HCT116 (cell line): ENCODE measurements around the gene SPIN1.

Experiments used
- ELF1 ChIP-seq: IDR thresholded peaks from 2 replicates; pipeline ENCODE4 v1.6.1; 2012; ENCODE audit warnings: low read depth, borderline replicate concordance
- EZH2phosphoT487 ChIP-seq: fragments of 200-600 bp; IDR thresholded peaks from 2 replicates; pipeline ENCODE4 v1.6.1; 2018; ENCODE audit warnings: antibody characterized with exemption, borderline replicate concordance
- POLR2A ChIP-seq: IDR thresholded peaks from 2 replicates; pipeline ENCODE4 v1.7.0; 2011; ENCODE audit warnings: borderline replicate concordance; ENCODE audit not compliant: insufficient read depth, insufficient read length; ENCODE audit errors: extremely low read depth
- POLR2AphosphoS5 ChIP-seq: IDR thresholded peaks from 2 replicates; pipeline ENCODE4 v1.6.1; 2011; ENCODE audit warnings: mild to moderate bottlenecking, low read depth, low read length, moderate library complexity
- SP1 ChIP-seq: IDR thresholded peaks from 2 replicates; pipeline ENCODE4 v1.6.1; 2012; ENCODE audit warnings: low read depth
- ZFX ChIP-seq: fragments of 450-650 bp; IDR thresholded peaks from 2 replicates; pipeline ENCODE4 v1.6.1; 2017
- TF ChIP-seq, protein P1 (sequence below), 3 experiments: fragments of 200-600 bp in 1 of 3; sonication (generic) in 1 of 3; IDR thresholded peaks in 2 of 3; conservative IDR thresholded peaks in 1 of 3; 2 replicates each; pipeline ENCODE4 v1.5.1; 2012 to 2017; ENCODE audit warnings: low read depth in 2 of 3, low read length in 2 of 3, antibody characterized with exemption in 1 of 3, borderline replicate concordance in 1 of 3, control low read depth in 1 of 3, mild to moderate bottlenecking in 1 of 3, mixed read lengths in 1 of 3, mixed run types in 1 of 3, moderate library complexity in 1 of 3; ENCODE audit not compliant: insufficient read depth in 1 of 3

- no peak for TF ChIP-seq ELF1
- TF ChIP-seq SP1 = no peak
- no peak for TF ChIP-seq POLR2A
- TF ChIP-seq, protein P1, sequence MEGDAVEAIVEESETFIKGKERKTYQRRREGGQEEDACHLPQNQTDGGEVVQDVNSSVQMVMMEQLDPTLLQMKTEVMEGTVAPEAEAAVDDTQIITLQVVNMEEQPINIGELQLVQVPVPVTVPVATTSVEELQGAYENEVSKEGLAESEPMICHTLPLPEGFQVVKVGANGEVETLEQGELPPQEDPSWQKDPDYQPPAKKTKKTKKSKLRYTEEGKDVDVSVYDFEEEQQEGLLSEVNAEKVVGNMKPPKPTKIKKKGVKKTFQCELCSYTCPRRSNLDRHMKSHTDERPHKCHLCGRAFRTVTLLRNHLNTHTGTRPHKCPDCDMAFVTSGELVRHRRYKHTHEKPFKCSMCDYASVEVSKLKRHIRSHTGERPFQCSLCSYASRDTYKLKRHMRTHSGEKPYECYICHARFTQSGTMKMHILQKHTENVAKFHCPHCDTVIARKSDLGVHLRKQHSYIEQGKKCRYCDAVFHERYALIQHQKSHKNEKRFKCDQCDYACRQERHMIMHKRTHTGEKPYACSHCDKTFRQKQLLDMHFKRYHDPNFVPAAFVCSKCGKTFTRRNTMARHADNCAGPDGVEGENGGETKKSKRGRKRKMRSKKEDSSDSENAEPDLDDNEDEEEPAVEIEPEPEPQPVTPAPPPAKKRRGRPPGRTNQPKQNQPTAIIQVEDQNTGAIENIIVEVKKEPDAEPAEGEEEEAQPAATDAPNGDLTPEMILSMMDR (IDR thresholded peaks at IDR 0.05 in 2 of 3, conservative IDR thresholded peaks at IDR 0.05 in 1 of 3; ENCODE audit: borderline replicate concordance in 1 of 3, insufficient read depth in 1 of 3, low read depth in 2 of 3, low read length in 2 of 3) = no peak
- TF ChIP-seq EZH2phosphoT487 = no peak
- no peak for TF ChIP-seq POLR2AphosphoS5
- TF ChIP-seq ZFX = no peak
Measured at GRCh38 chr9:88446728-88447127, 58.5 kb downstream of the SPIN1 start.
